Measurements from ENCODE around the gene CPAMD8.

DNA sequence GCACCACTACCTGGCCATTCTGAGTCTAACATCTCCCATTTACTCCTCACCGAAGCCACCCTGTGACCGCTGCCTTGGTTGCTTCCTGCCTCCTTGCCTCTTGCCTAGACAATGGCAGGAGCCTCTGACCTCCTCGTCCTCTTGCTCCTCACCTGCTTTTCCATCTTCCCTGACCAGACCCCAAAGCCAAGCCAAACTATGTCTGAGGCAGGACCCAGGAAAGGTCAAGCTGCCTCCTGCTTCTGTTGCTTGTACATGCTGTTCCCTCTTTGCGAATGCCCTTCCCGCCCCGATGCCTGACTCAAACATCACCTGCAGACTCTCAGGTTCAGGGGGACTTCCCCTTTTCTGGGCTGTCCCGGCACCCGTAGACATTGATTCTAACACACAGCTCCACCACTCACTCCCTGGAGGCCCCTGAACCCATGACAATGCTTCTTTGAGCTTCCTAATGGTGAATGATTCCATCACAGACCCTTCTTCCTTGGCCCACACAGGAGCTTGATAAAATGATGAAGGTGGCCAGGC is 77.0 kb downstream of the CPAMD8 start:
- no peak for TF ChIP-seq EZH2 (IDR thresholded peaks at IDR 0.05; ENCODE audit: low read length, unreplicated experiment)
- TF ChIP-seq, protein P1, sequence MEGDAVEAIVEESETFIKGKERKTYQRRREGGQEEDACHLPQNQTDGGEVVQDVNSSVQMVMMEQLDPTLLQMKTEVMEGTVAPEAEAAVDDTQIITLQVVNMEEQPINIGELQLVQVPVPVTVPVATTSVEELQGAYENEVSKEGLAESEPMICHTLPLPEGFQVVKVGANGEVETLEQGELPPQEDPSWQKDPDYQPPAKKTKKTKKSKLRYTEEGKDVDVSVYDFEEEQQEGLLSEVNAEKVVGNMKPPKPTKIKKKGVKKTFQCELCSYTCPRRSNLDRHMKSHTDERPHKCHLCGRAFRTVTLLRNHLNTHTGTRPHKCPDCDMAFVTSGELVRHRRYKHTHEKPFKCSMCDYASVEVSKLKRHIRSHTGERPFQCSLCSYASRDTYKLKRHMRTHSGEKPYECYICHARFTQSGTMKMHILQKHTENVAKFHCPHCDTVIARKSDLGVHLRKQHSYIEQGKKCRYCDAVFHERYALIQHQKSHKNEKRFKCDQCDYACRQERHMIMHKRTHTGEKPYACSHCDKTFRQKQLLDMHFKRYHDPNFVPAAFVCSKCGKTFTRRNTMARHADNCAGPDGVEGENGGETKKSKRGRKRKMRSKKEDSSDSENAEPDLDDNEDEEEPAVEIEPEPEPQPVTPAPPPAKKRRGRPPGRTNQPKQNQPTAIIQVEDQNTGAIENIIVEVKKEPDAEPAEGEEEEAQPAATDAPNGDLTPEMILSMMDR (conservative IDR thresholded peaks at IDR 0.05; ENCODE audit: low read depth, low read length), result no peak
- TF ChIP-seq EZH2phosphoT487 (IDR thresholded peaks at IDR 0.05; ENCODE audit: borderline replicate concordance, low read length), result no peak

Data from PC-3 (cell line).